T-cell (primary cell): ENCODE measurements around the gene GABRR3. TPM values are rescaled to one million over a fixed set of nuclear protein-coding genes. Genes with fewer than 3 reads are reported as not detected.
"Not testable (repeated sequence)": the region's sequence is repeated elsewhere in the genome, so short reads cannot be mapped to it uniquely, and the experiment has no call there.

Experiments used
- ATAC-seq, 4 experiments: fragments of 200-7000 bp in 3 of 4; fragments of 150-1000 bp in 1 of 4; cut with Tn5 transposase; replicated peaks in 1 of 4; 1 replicate in 3 of 4; 2 replicates in 1 of 4; pipeline ENCODE4 v1.10.0; 2021; ENCODE audit warnings: moderate library complexity in 3 of 4, mild to moderate bottlenecking in 2 of 4, moderate number of reproducible peaks in 1 of 4
- CTCF ChIA-PET, 2 donors: fragments of 300-600 bp; sonication (Branson Sonifier 250); formaldehyde crosslinking; loops; one replicate each; lab custom pipeline; 2022; ENCODE audit warnings: antibody characterized with exemption in 2 of 2; lab: Charles Lee
- POLR2A ChIA-PET, 2 donors: fragments of 300-600 bp; sonication (Branson Sonifier 250); formaldehyde crosslinking; loops; one replicate each; lab custom pipeline; 2022; ENCODE audit warnings: antibody characterized with exemption in 2 of 2; lab: Charles Lee
- DNase-seq, 35 experiments: peaks; one replicate each; pipeline versions ENCODE4 v3.0.0 to v3.0.0-alpha.2; 2013 to 2023
- H3K27ac ChIP-seq: one replicate; pipeline ENCODE4 v1.5.1; 2013; ENCODE audit warnings: low read length
- H3K27me3 ChIP-seq, 2 experiments: replicated peaks in 1 of 2; 1 replicate in 1 of 2; 2 replicates in 1 of 2; pipeline versions ENCODE4 v1.6.1 to v1.7.0; 2013; ENCODE audit warnings: low read length in 1 of 2, mixed read lengths in 1 of 2; ENCODE audit not compliant: control insufficient read depth in 2 of 2, insufficient read depth in 2 of 2; ENCODE audit errors: extremely low read depth in 1 of 2
- H3K36me3 ChIP-seq, 2 donors: 1 replicate in 1 of 2; 2 replicates in 1 of 2; pipeline versions ENCODE4 v1.6.1 to v1.7.0; 2013; ENCODE audit warnings: low read length in 1 of 2; ENCODE audit not compliant: control insufficient read depth in 2 of 2, insufficient read depth in 1 of 2; ENCODE audit errors: extremely low read depth in 1 of 2
- H3K4me1 ChIP-seq, 2 experiments: 1 replicate in 1 of 2; 2 replicates in 1 of 2; pipeline versions ENCODE4 v1.6.1 to v1.7.0; 2013; ENCODE audit warnings: low read length in 2 of 2, mixed read lengths in 1 of 2; ENCODE audit not compliant: insufficient read depth in 2 of 2, control insufficient read depth in 1 of 2; ENCODE audit errors: extremely low read depth in 1 of 2
- H3K4me3 ChIP-seq, 2 donors: 1 replicate in 1 of 2; 2 replicates in 1 of 2; pipeline versions ENCODE4 v1.5.1 to v1.7.0; 2013; ENCODE audit warnings: mild to moderate bottlenecking in 2 of 2, low read length in 1 of 2, moderate library complexity in 1 of 2; ENCODE audit not compliant: control insufficient read depth in 1 of 2; ENCODE audit errors: extremely low read depth in 1 of 2
- H3K9me3 ChIP-seq: 2 replicates; pipeline ENCODE4 v1.7.0; 2013
- H3K27ac Mint-ChIP-seq, 2 donors: one replicate each; pipeline ENCODE4 v1.8.0; 2020 to 2021; ENCODE audit warnings: mild to moderate bottlenecking in 2 of 2, mixed read lengths in 2 of 2
- H3K27me3 Mint-ChIP-seq, 2 donors: one replicate each; pipeline ENCODE4 v1.8.0; 2021 to 2022; ENCODE audit warnings: mixed read lengths in 2 of 2
- H3K36me3 Mint-ChIP-seq: one replicate; pipeline ENCODE4 v1.8.0; 2021; ENCODE audit warnings: mixed read lengths
- H3K4me1 Mint-ChIP-seq, 3 donors: one replicate each; pipeline ENCODE4 v1.8.0; 2020 to 2022; ENCODE audit warnings: mixed read lengths in 3 of 3, mild to moderate bottlenecking in 1 of 3
- H3K4me3 Mint-ChIP-seq, 3 donors: one replicate each; pipeline ENCODE4 v1.8.0; 2020 to 2022; ENCODE audit warnings: mild to moderate bottlenecking in 3 of 3, mixed read lengths in 3 of 3, moderate library complexity in 3 of 3
- H3K9me3 Mint-ChIP-seq, 3 donors: one replicate each; pipeline ENCODE4 v1.8.0; 2020 to 2022; ENCODE audit warnings: mixed read lengths in 3 of 3
- WGBS: methylation state at CpG from one replicate; pipeline ENCODE4 v1.1.5; 2013; ENCODE audit warnings: missing lambda C conversion rate; ENCODE audit not compliant: insufficient coverage; 5-methylcytosine and 5-hydroxymethylcytosine counted together
- total RNA-seq, 35 experiments: library from RNA in 6 of 35; stranded (reverse) in 6 of 35; fragments of 120-200 nt in 1 of 35; gene quantifications; one replicate each; pipeline versions ENCODE4 v1.2.1 to v1.2.4 and lab custom pipeline; 2013 to 2026

The GABRR3 gene
- total RNA-seq, 5 donors from 2014 or later (not counting 1 experiment from before 2014, with no cell fraction given), result not detected

GRCh38 chr3:98020412-98020811 is 14.7 kb downstream of the GABRR3 start:
- Histone ChIP-seq H3K4me1 (no peaks in the 10 kb centered on the region), H3K4me3 (no peak overlapping the region), H3K27me3 (peaks cover 0 to 3% of the 10 kb centered on the region in 2 experiments), H3K27ac (no peak overlapping the region), H3K36me3 (no peaks in the 10 kb centered on the region), H3K9me3 (no peaks in the 10 kb centered on the region)
- no peak for DNase-seq
- no peak overlapping the region for H3K27ac Mint-ChIP-seq
- H3K4me1 Mint-ChIP-seq, result peaks cover 6 to 7% (median 6%) of the 10 kb centered on the region in 3 donors
- ATAC-seq, result no peak
- no peaks in the 10 kb centered on the region for H3K27me3 Mint-ChIP-seq
- WGBS, result no CpG with 5 or more reads among the region's 4 CpGs
- no peaks in the 10 kb centered on the region for H3K36me3 Mint-ChIP-seq
- no peak overlapping the region for H3K4me3 Mint-ChIP-seq
- no peaks in the 10 kb centered on the region for H3K9me3 Mint-ChIP-seq
- POLR2A ChIA-PET, result interaction anchor here in 1 of 2 donors (0.7 kb wide), 1 partner anchor 242 kb away, joined by 3 read pairs; no protein-coding TSS in a partner anchor
- CTCF ChIA-PET, result interaction anchor here (0.6 to 5.7 kb wide), 14 partner anchors 9 to 1806 kb away, joined by 3 to 48 read pairs (median 6); no protein-coding TSS in a partner anchor

GRCh38 chr3:98018301-98018700 is 16.8 kb downstream of the GABRR3 start:
- Histone ChIP-seq H3K4me3 (no peak overlapping the region), H3K9me3 (no peaks in the 10 kb centered on the region), H3K4me1 (no peaks in the 10 kb centered on the region), H3K27ac (no peak overlapping the region), H3K36me3 (no peaks in the 10 kb centered on the region), H3K27me3 (no peaks in the 10 kb centered on the region)
- ChIA-PET POLR2A (interaction anchor here in 1 of 2 donors (0.7 kb wide), 1 partner anchor 1735 kb away, joined by 3 read pairs; no protein-coding TSS in a partner anchor), CTCF (interaction anchor here in 1 of 2 donors (0.7 kb wide), 1 partner anchor 16 kb away, joined by 3 read pairs; no protein-coding TSS in a partner anchor)
- WGBS, result 100% methylated on average over 1 of the region's 4 CpGs
- DNase-seq (no peak), ATAC-seq (no peak)
- Mint-ChIP-seq H3K27ac (no peak overlapping the region), H3K36me3 (no peaks in the 10 kb centered on the region), H3K4me3 (no peak overlapping the region), H3K27me3 (no peaks in the 10 kb centered on the region), H3K9me3 (no peaks in the 10 kb centered on the region), H3K4me1 (peaks cover 3 to 4% (median 4%) of the 10 kb centered on the region in 3 donors)

DNA sequence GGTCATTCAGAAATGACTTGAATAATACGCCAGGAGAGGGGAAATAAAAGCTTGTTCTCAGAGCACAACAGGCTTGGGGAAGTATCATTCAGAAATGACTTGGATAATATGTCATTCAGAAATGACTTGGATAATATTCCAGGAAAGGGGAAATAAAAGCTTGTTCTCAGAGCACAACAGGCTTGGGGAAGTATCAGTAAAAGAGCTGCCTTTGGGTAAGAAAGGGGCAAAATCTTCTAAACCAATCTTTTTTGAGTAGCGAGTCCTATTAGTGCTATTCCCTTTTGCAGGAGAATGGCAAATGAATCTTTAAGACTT is 20.9 kb downstream of the GABRR3 start:
- CTCF ChIA-PET, result interaction anchor here (0.6 to 1.9 kb wide), 4 partner anchors 9 to 31 kb away, joined by 3 to 8 read pairs (median 5); no protein-coding TSS in a partner anchor
- no peaks in the 10 kb centered on the region for H3K27me3 ChIP-seq
- Mint-ChIP-seq H3K4me1 (peaks cover 0 to 2% (median 0%) of the 10 kb centered on the region in 3 donors), H3K27me3 (no peaks in the 10 kb centered on the region), H3K4me3 (no peak overlapping the region), H3K9me3 (no peaks in the 10 kb centered on the region), H3K27ac (no peak overlapping the region), H3K36me3 (no peaks in the 10 kb centered on the region)
- ATAC-seq, result no peak
- H3K36me3 ChIP-seq, result no peaks in the 10 kb centered on the region
- no peaks in the 10 kb centered on the region for H3K9me3 ChIP-seq
- DNase-seq, result no peak
- no peak overlapping the region for H3K27ac ChIP-seq
- H3K4me3 ChIP-seq, result no peak overlapping the region
- POLR2A ChIA-PET, result interaction anchor here in 1 of 2 donors (0.6 kb wide), 1 partner anchor 218 kb away, joined by 5 read pairs; no protein-coding TSS in a partner anchor
- H3K4me1 ChIP-seq, result no peaks in the 10 kb centered on the region
- WGBS, result 78% methylated on average over 1 of the region's 2 CpGs

GRCh38 chr3:98013411-98014267 is 21.5 kb downstream of the GABRR3 start:
- POLR2A ChIA-PET, result no interaction called here
- no peak overlapping the region for H3K27ac Mint-ChIP-seq
- WGBS, result 79% methylated on average over 2 of the region's 4 CpGs

GRCh38 chr3:98012979-98013378 is 22.1 kb downstream of the GABRR3 start:
- ATAC-seq, result no peak
- no peaks in the 10 kb centered on the region for H3K4me1 ChIP-seq
- H3K4me3 Mint-ChIP-seq, result no peak overlapping the region
- no peaks in the 10 kb centered on the region for H3K9me3 ChIP-seq
- ChIA-PET POLR2A (no interaction called here), CTCF (interaction anchor here (1.8 to 2.6 kb wide), 3 partner anchors 9 to 11 kb away, joined by 4 to 17 read pairs (median 7); no protein-coding TSS in a partner anchor)
- no peak overlapping the region for H3K27ac ChIP-seq
- H3K36me3 ChIP-seq, result no peaks in the 10 kb centered on the region
- H3K4me1 Mint-ChIP-seq, result peaks cover 0 to 8% (median 0%) of the 10 kb centered on the region in 3 donors
- no peaks in the 10 kb centered on the region for H3K27me3 Mint-ChIP-seq
- H3K27me3 ChIP-seq, result no peaks in the 10 kb centered on the region
- no peaks in the 10 kb centered on the region for H3K36me3 Mint-ChIP-seq
- H3K9me3 Mint-ChIP-seq, result no peaks in the 10 kb centered on the region
- no CpG with 5 or more reads among the region's 2 CpGs for WGBS
- no peak overlapping the region for H3K4me3 ChIP-seq
- DNase-seq, result no peak
- H3K27ac Mint-ChIP-seq, result no peak overlapping the region

More at GRCh38 chr3:98013411-98014267, 21.5 kb downstream of the GABRR3 start:
- CTCF ChIA-PET, result interaction anchor here (0.7 to 2.6 kb wide), 4 partner anchors 8 to 11 kb away, joined by 3 to 17 read pairs (median 6); no protein-coding TSS in a partner anchor
- Mint-ChIP-seq H3K9me3 (no peaks in the 10 kb centered on the region), H3K27me3 (no peaks in the 10 kb centered on the region), H3K4me1 (peaks cover 0 to 7% (median 0%) of the 10 kb centered on the region in 3 donors), H3K36me3 (no peaks in the 10 kb centered on the region), H3K4me3 (no peak overlapping the region)
- H3K27ac ChIP-seq, result no peak overlapping the region
- H3K4me1 ChIP-seq, result no peaks in the 10 kb centered on the region
- ATAC-seq, result no peak
- H3K27me3 ChIP-seq, result no peaks in the 10 kb centered on the region
- DNase-seq, result no peak
- H3K4me3 ChIP-seq, result no peak overlapping the region
- no peaks in the 10 kb centered on the region for H3K9me3 ChIP-seq
- H3K36me3 ChIP-seq, result no peaks in the 10 kb centered on the region

DNA sequence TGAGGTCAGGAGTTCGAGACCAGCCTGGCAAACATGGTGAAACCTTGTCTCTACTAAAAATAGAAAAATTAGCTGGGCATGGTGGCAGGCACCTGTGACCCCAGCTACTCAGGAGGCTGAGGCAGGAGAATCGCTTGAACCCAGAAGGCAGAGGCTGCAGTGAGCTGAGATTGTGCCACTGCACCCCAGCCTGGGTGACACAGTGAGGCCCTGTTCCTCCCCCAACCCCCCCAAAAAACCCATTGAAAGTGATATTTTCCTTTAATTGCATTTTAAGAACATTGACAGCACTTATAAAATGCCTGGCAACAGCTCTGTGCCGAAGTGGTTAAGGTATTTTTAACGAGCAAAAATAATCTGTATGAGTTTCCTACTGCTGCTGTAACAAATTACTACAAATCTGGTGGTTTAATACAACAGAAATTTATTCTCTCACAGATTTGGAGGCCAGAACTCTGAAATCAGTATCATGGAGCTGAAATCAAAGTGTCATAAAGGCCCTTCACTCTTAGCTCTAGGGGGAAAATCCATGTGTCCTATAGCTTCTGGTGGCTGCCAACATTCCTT is 24.1 kb downstream of the GABRR3 start:
- H3K36me3 Mint-ChIP-seq, DNase-seq, H3K4me3 ChIP-seq, ATAC-seq, H3K9me3 ChIP-seq, H3K4me3 Mint-ChIP-seq, H3K36me3 ChIP-seq, H3K27me3 ChIP-seq, H3K27ac Mint-ChIP-seq, H3K9me3 Mint-ChIP-seq, POLR2A ChIA-PET, H3K27ac ChIP-seq, H3K27me3 Mint-ChIP-seq, H3K4me1 ChIP-seq: not testable (repeated sequence)
- CTCF ChIA-PET, result interaction anchor here (0.6 to 1.2 kb wide), 6 partner anchors 10 to 471 kb away, joined by 3 to 6 read pairs (median 4); no protein-coding TSS in a partner anchor
- peaks cover 4 to 25% (median 16%) of the 10 kb centered on the region in 3 donors for H3K4me1 Mint-ChIP-seq
- WGBS, result 93% methylated on average over 3 of the region's 4 CpGs
